Liver (tissue), 9 donors: Measurements from ENCODE around the gene RMRP. TPM values are rescaled to one million over a fixed set of nuclear protein-coding genes. Genes with fewer than 3 reads are reported as not detected.

ENCODE experiments used
- DNase-seq: peaks from one replicate; pipeline ENCODE4 v3.0.0-alpha.2; 2017; ENCODE audit warnings: low spot score
- H3K27ac ChIP-seq, 2 donors: one replicate each; pipeline ENCODE4 v1.7.0; 2013; ENCODE audit warnings: inconsistent platforms in 2 of 2, low read length in 2 of 2, control low read depth in 1 of 2, low read depth in 1 of 2, mild to moderate bottlenecking in 1 of 2
- H3K27me3 ChIP-seq, 4 donors: one replicate each; pipeline versions ENCODE4 v1.6.1 to v1.7.0; 2013; ENCODE audit warnings: low read length in 3 of 4, inconsistent platforms in 1 of 4, mild to moderate bottlenecking in 1 of 4, moderate library complexity in 1 of 4; ENCODE audit not compliant: control insufficient read depth in 4 of 4, insufficient read depth in 4 of 4
- H3K36me3 ChIP-seq, 4 donors: one replicate each; pipeline versions ENCODE4 v1.6.1 to v1.7.0; 2013; ENCODE audit warnings: low read length in 3 of 4, mild to moderate bottlenecking in 3 of 4, low read depth in 1 of 4, moderate library complexity in 1 of 4; ENCODE audit not compliant: control insufficient read depth in 4 of 4, insufficient read depth in 3 of 4
- H3K4me1 ChIP-seq, 4 donors: one replicate each; pipeline versions ENCODE4 v1.6.1 to v1.7.0; 2013; ENCODE audit warnings: low read length in 3 of 4, mild to moderate bottlenecking in 3 of 4, moderate library complexity in 1 of 4; ENCODE audit not compliant: control insufficient read depth in 4 of 4, insufficient read depth in 4 of 4
- H3K4me3 ChIP-seq, 3 donors: one replicate each; pipeline versions ENCODE4 v1.6.1 to v1.7.0; 2013; ENCODE audit warnings: low read length in 3 of 3, control low read depth in 1 of 3, low read depth in 1 of 3, mild to moderate bottlenecking in 1 of 3
- H3K9ac ChIP-seq, 2 donors: one replicate each; pipeline ENCODE4 v1.7.0; 2013; ENCODE audit warnings: low read length in 2 of 2, mild to moderate bottlenecking in 2 of 2, moderate library complexity in 2 of 2, control low read depth in 1 of 2, low read depth in 1 of 2
- H3K9me3 ChIP-seq, 4 donors: one replicate each; pipeline versions ENCODE4 v1.6.1 to v1.7.0; 2013; ENCODE audit warnings: low read length in 3 of 4; ENCODE audit not compliant: control insufficient read depth in 4 of 4
- ATF3 ChIP-seq: IDR thresholded peaks from 2 replicates; pipeline ENCODE4 v1.6.1; 2016; ENCODE audit warnings: antibody characterized with exemption
- EGR1 ChIP-seq, 2 donors: IDR thresholded peaks; 2 replicates each; pipeline ENCODE4 v1.6.1; 2016 to 2018; ENCODE audit warnings: antibody characterized with exemption in 2 of 2, low read depth in 2 of 2
- FOXA1 ChIP-seq: IDR thresholded peaks from 2 replicates; pipeline ENCODE4 v1.6.1; 2016; ENCODE audit warnings: antibody characterized with exemption
- FOXA2 ChIP-seq: IDR thresholded peaks from 2 replicates; pipeline ENCODE4 v1.6.1; 2016; ENCODE audit warnings: antibody characterized with exemption
- GABPA ChIP-seq, 2 donors: IDR thresholded peaks in 1 of 2; conservative IDR thresholded peaks in 1 of 2; 2 replicates each; pipeline ENCODE4 v1.6.1; 2016; ENCODE audit warnings: antibody characterized with exemption in 2 of 2, mild to moderate bottlenecking in 1 of 2, moderate library complexity in 1 of 2
- HNF4A ChIP-seq, 2 donors: conservative IDR thresholded peaks; 2 replicates each; pipeline ENCODE4 v1.6.1; 2016; ENCODE audit warnings: antibody characterized with exemption in 2 of 2, mild to moderate bottlenecking in 2 of 2
- HNF4G ChIP-seq: IDR thresholded peaks from 2 replicates; pipeline ENCODE4 v1.6.1; 2016; ENCODE audit warnings: antibody characterized with exemption
- JUND ChIP-seq, 2 donors: IDR thresholded peaks; 2 replicates each; pipeline ENCODE4 v1.6.1; 2016; ENCODE audit warnings: antibody characterized with exemption in 2 of 2
- NR2F2 ChIP-seq: IDR thresholded peaks from 2 replicates; pipeline ENCODE4 v1.6.1; 2016; ENCODE audit warnings: antibody characterized with exemption
- RAD21 ChIP-seq, 2 donors: IDR thresholded peaks; 2 replicates each; pipeline ENCODE4 v1.6.1; 2016; ENCODE audit warnings: antibody characterized with exemption in 2 of 2, mild to moderate bottlenecking in 2 of 2
- REST ChIP-seq: IDR thresholded peaks from 2 replicates; pipeline ENCODE4 v1.6.1; 2016; ENCODE audit warnings: antibody characterized with exemption, mild to moderate bottlenecking
- RXRA ChIP-seq, 2 donors: IDR thresholded peaks; 2 replicates each; pipeline ENCODE4 v1.6.1; 2017 to 2018; ENCODE audit warnings: antibody characterized with exemption in 2 of 2, mild to moderate bottlenecking in 1 of 2
- SP1 ChIP-seq: IDR thresholded peaks from 2 replicates; pipeline ENCODE4 v1.6.1; 2018; ENCODE audit warnings: antibody characterized with exemption, mild to moderate bottlenecking
- TAF1 ChIP-seq: conservative IDR thresholded peaks from 2 replicates; pipeline ENCODE4 v1.6.1; 2016; ENCODE audit warnings: antibody characterized with exemption, mild to moderate bottlenecking
- YY1 ChIP-seq: IDR thresholded peaks from 2 replicates; pipeline ENCODE4 v1.6.1; 2016; ENCODE audit warnings: antibody characterized with exemption, mild to moderate bottlenecking
- ZBTB33 ChIP-seq: IDR thresholded peaks from 2 replicates; pipeline ENCODE4 v1.6.1; 2016; ENCODE audit warnings: antibody characterized with exemption
- WGBS: extraction: QIAGEN DNeasy Blood & Tissue Kit; methylation state at CpG from one replicate; pipeline ENCODE4 v1.1.7; 2013; 5-methylcytosine and 5-hydroxymethylcytosine counted together
- polyA plus RNA-seq, 2 donors: library from polyadenylated mRNA; stranded (reverse) in 1 of 2; unstranded in 1 of 2; fragments of 200-250 nt in 1 of 2; fragments of >200 nt in 1 of 2; fragmentation: Nextera tagmentation in 1 of 2; extraction: Ambion mirVana in 1 of 2; gene quantifications; one replicate each; pipeline versions ENCODE4 v1.2.1 to v1.2.3, GENCODE V29; 2013 to 2015
- total RNA-seq, 2 donors: library from RNA; depleted of rRNA; stranded (reverse); fragments of >200 nt; gene quantifications; one replicate each; pipeline ENCODE4 v1.2.3, GENCODE V29; 2014
- TF ChIP-seq, protein P1 (sequence below): fragments of 150-350 bp; IDR thresholded peaks from 2 replicates; pipeline ENCODE4 v1.5.1; 2017; ENCODE audit warnings: improper control_type of control experiment, low read depth, low read length; ENCODE audit not compliant: missing input control
- TF ChIP-seq, protein P2 (sequence below): IDR thresholded peaks from 2 replicates; pipeline ENCODE4 v1.6.1; 2016; ENCODE audit warnings: antibody characterized with exemption
- donor health status: healthy.
- donor health status: healthy.
- donor health status: healthy.
- donor health status: healthy.
- donor health status: healthy.

The RMRP gene
- total and polyA plus RNA-seq, 4 donors, result 5.3 to 67,037 (median 2,677) TPM

DNA sequence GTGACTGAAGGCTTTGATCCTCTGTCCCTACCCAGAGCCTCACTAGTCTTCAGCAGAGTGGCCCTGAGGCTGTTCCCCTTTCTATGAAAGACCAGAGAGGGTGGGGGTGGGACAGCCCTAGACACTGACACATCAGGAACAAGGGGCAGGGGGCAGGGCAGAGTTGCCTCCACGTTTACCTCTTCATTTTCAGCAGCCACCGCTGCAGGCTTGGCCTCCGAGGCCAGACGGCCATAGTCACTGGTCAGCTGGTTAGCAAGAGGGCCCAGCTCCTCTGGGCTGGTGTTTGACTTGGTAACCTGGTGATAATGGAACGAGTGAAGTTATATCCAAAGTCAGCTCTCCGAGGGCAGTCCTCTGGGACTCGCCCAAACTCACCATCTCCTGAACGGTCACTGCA is 47.6 kb upstream of the RMRP start:
- TF ChIP-seq GABPA (IDR thresholded peaks at IDR 0.05 in 1 of 2, conservative IDR thresholded peaks at IDR 0.05 in 1 of 2) (no peak), HNF4G (no peak), FOXA1 (no peak), NR2F2 (no peak), REST (no peak), HNF4A (conservative IDR thresholded peaks at IDR 0.05) (no peak), RAD21 (IDR thresholded peaks at IDR 0.05) (no peak), SP1 (no peak), RXRA (IDR thresholded peaks at IDR 0.05) (no peak), ZBTB33 (no peak), FOXA2 (no peak), EGR1 (IDR thresholded peaks at IDR 0.05; ENCODE audit: low read depth in 2 of 2) (no peak), ATF3 (no peak), TAF1 (no peak), YY1 (no peak), JUND (IDR thresholded peaks at IDR 0.05) (no peak)
- TF ChIP-seq, protein P1, sequence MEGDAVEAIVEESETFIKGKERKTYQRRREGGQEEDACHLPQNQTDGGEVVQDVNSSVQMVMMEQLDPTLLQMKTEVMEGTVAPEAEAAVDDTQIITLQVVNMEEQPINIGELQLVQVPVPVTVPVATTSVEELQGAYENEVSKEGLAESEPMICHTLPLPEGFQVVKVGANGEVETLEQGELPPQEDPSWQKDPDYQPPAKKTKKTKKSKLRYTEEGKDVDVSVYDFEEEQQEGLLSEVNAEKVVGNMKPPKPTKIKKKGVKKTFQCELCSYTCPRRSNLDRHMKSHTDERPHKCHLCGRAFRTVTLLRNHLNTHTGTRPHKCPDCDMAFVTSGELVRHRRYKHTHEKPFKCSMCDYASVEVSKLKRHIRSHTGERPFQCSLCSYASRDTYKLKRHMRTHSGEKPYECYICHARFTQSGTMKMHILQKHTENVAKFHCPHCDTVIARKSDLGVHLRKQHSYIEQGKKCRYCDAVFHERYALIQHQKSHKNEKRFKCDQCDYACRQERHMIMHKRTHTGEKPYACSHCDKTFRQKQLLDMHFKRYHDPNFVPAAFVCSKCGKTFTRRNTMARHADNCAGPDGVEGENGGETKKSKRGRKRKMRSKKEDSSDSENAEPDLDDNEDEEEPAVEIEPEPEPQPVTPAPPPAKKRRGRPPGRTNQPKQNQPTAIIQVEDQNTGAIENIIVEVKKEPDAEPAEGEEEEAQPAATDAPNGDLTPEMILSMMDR, result no peak
- TF ChIP-seq, protein P2, sequence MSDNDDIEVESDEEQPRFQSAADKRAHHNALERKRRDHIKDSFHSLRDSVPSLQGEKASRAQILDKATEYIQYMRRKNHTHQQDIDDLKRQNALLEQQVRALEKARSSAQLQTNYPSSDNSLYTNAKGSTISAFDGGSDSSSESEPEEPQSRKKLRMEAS, result no peak
- no peaks in the 10 kb centered on the region for H3K4me1 ChIP-seq
- WGBS, result 90% methylated on average over 8 of the region's 8 CpGs
- no peak overlapping the region for H3K27ac ChIP-seq
- no peak overlapping the region for H3K9ac ChIP-seq
- no peak overlapping the region for H3K4me3 ChIP-seq
- DNase-seq, result no peak
- H3K27me3 ChIP-seq, result no peaks in the 10 kb centered on the region
- H3K36me3 ChIP-seq, result peaks cover 42 to 92% (median 88%) of the 10 kb centered on the region in 4 donors
- no peaks in the 10 kb centered on the region for H3K9me3 ChIP-seq
